Measurements from ENCODE around the gene RACGAP1. TPM values are rescaled to one million over a fixed set of nuclear protein-coding genes. Genes with fewer than 3 reads are reported as not detected.
"Not testable (repeated sequence)": the region's sequence is repeated elsewhere in the genome, so short reads cannot be mapped to it uniquely, and the experiment has no call there.

Gene RACGAP1
- polyA plus RNA-seq, 1 of the 3 experiments (the other 2 are of a cell fraction) = 21.5 TPM

DNA sequence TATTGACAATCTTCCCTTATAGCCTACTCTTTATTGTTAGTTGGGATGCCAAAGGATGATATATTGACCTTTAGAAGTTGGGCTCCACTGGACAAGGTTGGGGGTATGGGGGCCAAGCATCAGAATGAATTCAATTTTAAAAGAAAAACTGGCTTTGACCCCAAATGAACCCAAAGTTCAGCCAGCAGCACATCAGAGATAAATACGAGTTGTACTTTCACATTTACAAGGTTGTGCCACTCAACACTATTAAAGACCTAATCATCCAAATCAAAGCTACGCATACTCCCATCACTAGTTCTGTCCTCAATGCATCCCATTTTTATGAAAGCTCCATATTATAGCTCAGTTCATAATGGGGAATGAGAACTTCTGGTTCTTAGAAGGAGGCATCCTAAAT is 35.9 kb downstream of the RACGAP1 start:
- H3K9ac ChIP-seq; H3K9me3 ChIP-seq; H3K4me2 ChIP-seq; H3K79me2 ChIP-seq (ENCODE audit: insufficient read depth); DNase-seq; H3K27me3 ChIP-seq (ENCODE audit: insufficient read depth); H3K9me2 ChIP-seq; H3K4me3 ChIP-seq (ENCODE audit: low read depth in 2 of 2, low read length in 1 of 2); H3K27ac ChIP-seq (ENCODE audit: low read depth in 2 of 2, low read length in 1 of 2); H2AFZ ChIP-seq (ENCODE audit: low read depth); H4K20me1 ChIP-seq (ENCODE audit: insufficient read depth): not testable (repeated sequence)
- peaks cover 10 to 29% of the 10 kb centered on the region in 2 experiments for H3K4me1 ChIP-seq (ENCODE audit: control insufficient read depth in 1 of 2, insufficient read depth in 2 of 2, low read depth in 1 of 2, low read length in 1 of 2)
- ChIA-PET CTCF (interaction anchor here (0.9 to 1.8 kb wide), 6 partner anchors 8 to 325 kb away, joined by 3 to 9 read pairs (median 4); no protein-coding TSS in a partner anchor), POLR2A (interaction anchor here (1.7 kb wide), 1 partner anchor 14 kb away, joined by 3 read pairs; no protein-coding TSS in a partner anchor)
- peaks cover 16% of the 10 kb centered on the region for H3F3A ChIP-seq (replicated peaks; ENCODE audit: insufficient read depth)
- 100% methylated on average over 2 of the region's 2 CpGs for WGBS (ENCODE audit: low lambda C conversion rate)
- peaks cover 39 to 56% of the 10 kb centered on the region in 2 experiments for H3K36me3 ChIP-seq (replicated peaks in 1 of 2; ENCODE audit: control insufficient read depth in 1 of 2, insufficient read depth in 2 of 2, low read length in 1 of 2)

DNA sequence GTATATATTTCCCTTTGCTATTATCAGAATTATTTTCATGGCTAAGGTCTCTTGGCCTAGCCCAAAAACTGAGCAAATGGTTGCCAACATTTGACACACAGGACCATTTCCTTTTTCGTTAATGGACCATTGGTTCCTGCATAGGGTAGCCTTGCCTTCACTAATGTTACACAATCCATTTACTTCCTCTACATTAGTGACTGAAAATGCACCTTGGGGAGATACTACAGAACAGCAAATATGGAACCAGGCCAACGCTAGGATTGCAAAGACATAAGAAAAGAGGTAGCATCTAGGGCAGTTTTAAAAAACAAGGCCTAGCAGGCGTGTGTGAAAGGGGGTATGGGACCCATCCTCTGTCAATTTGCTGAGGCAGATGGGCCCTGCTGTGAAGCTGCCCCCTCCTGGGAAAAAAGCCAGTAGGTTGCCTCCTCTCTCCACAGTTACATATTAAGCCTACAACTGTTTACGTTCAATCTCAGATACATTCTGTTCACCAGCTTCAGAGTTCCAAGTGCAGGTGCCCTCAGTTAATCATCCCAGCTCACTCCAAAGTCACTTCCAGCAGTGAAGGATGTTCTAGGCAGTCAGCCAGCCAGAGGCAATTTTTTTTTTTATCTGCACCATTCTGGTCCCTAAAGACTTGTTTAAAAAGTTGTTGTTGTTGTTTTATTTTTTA is 37.5 kb downstream of the RACGAP1 start:
- Histone ChIP-seq H3K9me3 (no peaks in the 10 kb centered on the region), H4K20me1 (ENCODE audit: insufficient read depth) (no peaks in the 10 kb centered on the region), H3K27me3 (ENCODE audit: insufficient read depth) (no peaks in the 10 kb centered on the region), H2AFZ (ENCODE audit: low read depth) (no peak overlapping the region), H3K9ac (no peak overlapping the region), H3K9me2 (no peaks in the 10 kb centered on the region), H3K4me1 (ENCODE audit: control insufficient read depth in 1 of 2, insufficient read depth in 2 of 2, low read depth in 1 of 2, low read length in 1 of 2) (peaks cover 20 to 45% of the 10 kb centered on the region in 2 experiments), H3K4me3 (ENCODE audit: low read depth in 2 of 2, low read length in 1 of 2) (no peak overlapping the region), H3K36me3 (replicated peaks in 1 of 2; ENCODE audit: control insufficient read depth in 1 of 2, insufficient read depth in 2 of 2, low read length in 1 of 2) (peaks cover 30 to 44% of the 10 kb centered on the region in 2 experiments), H3K4me2 (no peak overlapping the region), H3K79me2 (ENCODE audit: insufficient read depth) (no peaks in the 10 kb centered on the region), H3F3A (replicated peaks; ENCODE audit: insufficient read depth) (peaks cover 32% of the 10 kb centered on the region), H3K27ac (ENCODE audit: low read depth in 2 of 2, low read length in 1 of 2) (peak overlapping the region in 1 of 2 experiments; percentile 77; a peak in 2 of 4 replicates)
- TF ChIP-seq, protein P1, sequence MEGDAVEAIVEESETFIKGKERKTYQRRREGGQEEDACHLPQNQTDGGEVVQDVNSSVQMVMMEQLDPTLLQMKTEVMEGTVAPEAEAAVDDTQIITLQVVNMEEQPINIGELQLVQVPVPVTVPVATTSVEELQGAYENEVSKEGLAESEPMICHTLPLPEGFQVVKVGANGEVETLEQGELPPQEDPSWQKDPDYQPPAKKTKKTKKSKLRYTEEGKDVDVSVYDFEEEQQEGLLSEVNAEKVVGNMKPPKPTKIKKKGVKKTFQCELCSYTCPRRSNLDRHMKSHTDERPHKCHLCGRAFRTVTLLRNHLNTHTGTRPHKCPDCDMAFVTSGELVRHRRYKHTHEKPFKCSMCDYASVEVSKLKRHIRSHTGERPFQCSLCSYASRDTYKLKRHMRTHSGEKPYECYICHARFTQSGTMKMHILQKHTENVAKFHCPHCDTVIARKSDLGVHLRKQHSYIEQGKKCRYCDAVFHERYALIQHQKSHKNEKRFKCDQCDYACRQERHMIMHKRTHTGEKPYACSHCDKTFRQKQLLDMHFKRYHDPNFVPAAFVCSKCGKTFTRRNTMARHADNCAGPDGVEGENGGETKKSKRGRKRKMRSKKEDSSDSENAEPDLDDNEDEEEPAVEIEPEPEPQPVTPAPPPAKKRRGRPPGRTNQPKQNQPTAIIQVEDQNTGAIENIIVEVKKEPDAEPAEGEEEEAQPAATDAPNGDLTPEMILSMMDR (IDR thresholded peaks at IDR 0.05) = no peak
- TF ChIP-seq TAF1 (IDR thresholded peaks at IDR 0.05; ENCODE audit: borderline replicate concordance, low read depth, low read length) = no peak
- no peak for TF ChIP-seq TCF12 (IDR thresholded peaks at IDR 0.05)
- DNase-seq = no peak
- 93% methylated on average over 3 of the region's 4 CpGs for WGBS (ENCODE audit: low lambda C conversion rate)
- ChIA-PET POLR2A (interaction anchor here (2.0 kb wide), 1 partner anchor 17 kb away, joined by 5 read pairs; no protein-coding TSS in a partner anchor), CTCF (interaction anchor here (0.7 to 4.1 kb wide), 3 partner anchors 13 to 30 kb away, joined by 3 to 21 read pairs (median 4); no protein-coding TSS in a partner anchor)

DNA sequence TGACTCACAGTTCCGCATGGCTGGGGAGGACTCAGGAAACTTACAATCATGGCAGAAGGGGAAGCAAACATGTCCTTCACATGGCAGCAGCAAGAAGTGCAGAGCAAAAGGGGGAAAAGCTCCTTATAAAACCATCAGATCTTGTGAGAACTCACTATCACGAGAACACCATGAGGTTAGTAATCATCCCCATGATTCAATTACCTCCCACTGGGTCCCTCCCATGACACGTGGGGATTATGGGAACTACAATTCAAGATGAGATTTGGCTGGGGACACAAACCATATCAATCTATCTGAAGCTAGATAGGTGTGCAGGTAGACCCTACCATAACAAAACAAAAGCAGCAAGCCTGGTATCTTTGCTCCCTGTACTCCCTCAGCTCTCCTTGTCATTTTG is 38.8 kb downstream of the RACGAP1 start:
- WGBS (ENCODE audit: low lambda C conversion rate) = 95% methylated on average over 3 of the region's 3 CpGs
- H3K9me3 ChIP-seq; H4K20me1 ChIP-seq (ENCODE audit: insufficient read depth); H3K27me3 ChIP-seq (ENCODE audit: insufficient read depth); H3K9me2 ChIP-seq; DNase-seq; H3K79me2 ChIP-seq (ENCODE audit: insufficient read depth); H3K4me2 ChIP-seq; H3K9ac ChIP-seq; H3K4me3 ChIP-seq (ENCODE audit: low read depth in 2 of 2, low read length in 1 of 2); H3K27ac ChIP-seq (ENCODE audit: low read depth in 2 of 2, low read length in 1 of 2); H2AFZ ChIP-seq (ENCODE audit: low read depth): not testable (repeated sequence)
- ChIA-PET CTCF (interaction anchor here (0.7 to 9.7 kb wide), 9 partner anchors 8 to 119 kb away, joined by 3 to 98 read pairs (median 4); no protein-coding TSS in a partner anchor), POLR2A (interaction anchor here (1.2 to 2.0 kb wide), 2 partner anchors 19 to 32 kb away, joined by 3 to 5 read pairs; no protein-coding TSS in a partner anchor)
- Histone ChIP-seq H3K4me1 (ENCODE audit: control insufficient read depth in 1 of 2, insufficient read depth in 2 of 2, low read depth in 1 of 2, low read length in 1 of 2) (peaks cover 20 to 56% of the 10 kb centered on the region in 2 experiments), H3K36me3 (replicated peaks in 1 of 2; ENCODE audit: control insufficient read depth in 1 of 2, insufficient read depth in 2 of 2, low read length in 1 of 2) (peaks cover 17 to 33% of the 10 kb centered on the region in 2 experiments), H3F3A (replicated peaks; ENCODE audit: insufficient read depth) (peaks cover 33% of the 10 kb centered on the region)
